GM21619 (cell line): Measurements from ENCODE around the gene SEPTIN8.

Source experiments
- ATAC-seq: cut with Tn5 transposase; IDR thresholded peaks from one replicate; pipeline ENCODE4 v1.9.1; 2021; ENCODE audit not compliant: unreplicated experiment

Gene SEPTIN8

GRCh38 chr5:132751971-132752580, 25.0 kb downstream of the SEPTIN8 start:
- ATAC-seq: no peak

- ATAC-seq: peak; percentile 37
Measured at GRCh38 chr5:132751444-132751843, 25.6 kb downstream of the SEPTIN8 start.

GRCh38 chr5:132750471-132751230, 26.4 kb downstream of the SEPTIN8 start:
- ATAC-seq: peak; percentile 37

- ATAC-seq: no peak
Measured at GRCh38 chr5:132749506-132749905, 27.5 kb downstream of the SEPTIN8 start.

- ATAC-seq: no peak
Measured at GRCh38 chr5:132748522-132749000, 28.5 kb downstream of the SEPTIN8 start.

- ATAC-seq: peak; percentile 17
Measured at GRCh38 chr5:132747616-132748440, 29.2 kb downstream of the SEPTIN8 start.

GRCh38 chr5:132746954-132747615, 30.0 kb downstream of the SEPTIN8 start, which contains the start of gene CCNI2:
TSS of gene CCNI2 (plus strand) at chr5:132747426. CDS start at chr5:132747496, 70 bp downstream.
- peak; percentile 29 for ATAC-seq

- no peak for ATAC-seq
Measured at GRCh38 chr5:132746592-132746953, 30.5 kb downstream of the SEPTIN8 start.

- no peak for ATAC-seq
Measured at GRCh38 chr5:132744659-132745058, 32.4 kb downstream of the SEPTIN8 start.

GRCh38 chr5:132742626-132743025, 34.4 kb downstream of the SEPTIN8 start:
- no peak for ATAC-seq

GRCh38 chr5:132742158-132742557, 34.9 kb downstream of the SEPTIN8 start:
- no peak for ATAC-seq

- ATAC-seq: no peak
Measured at GRCh38 chr5:132739232-132739631, 37.8 kb downstream of the SEPTIN8 start.

- ATAC-seq: no peak
Measured at GRCh38 chr5:132737982-132738681, 38.9 kb downstream of the SEPTIN8 start.

GRCh38 chr5:132736853-132737833, 39.9 kb downstream of the SEPTIN8 start, which contains the start of gene KIF3A:
TSS of gene KIF3A (minus strand) at chr5:132737546. CDS start at chr5:132737419, 127 bp downstream.
- ATAC-seq: peak; percentile 87

- no peak for ATAC-seq
Measured at GRCh38 chr5:132734687-132735086, 42.4 kb downstream of the SEPTIN8 start.

GRCh38 chr5:132733499-132734148, 43.4 kb downstream of the SEPTIN8 start:
- ATAC-seq: no peak

- ATAC-seq: no peak
Measured at GRCh38 chr5:132729896-132730295, 47.1 kb downstream of the SEPTIN8 start.

GRCh38 chr5:132725745-132726144, 51.3 kb downstream of the SEPTIN8 start:
- ATAC-seq: no peak
